CD4-positive, alpha-beta T cell (primary cell): ENCODE data around the gene LINC00237. TPM values are rescaled to one million over a fixed set of nuclear protein-coding genes. Genes with fewer than 3 reads are reported as not detected.

Experiments
- ATAC-seq: fragments of 200-7000 bp; cut with Tn5 transposase; one replicate; pipeline ENCODE4 v1.10.0; 2022; ENCODE audit warnings: mild to moderate bottlenecking; ENCODE audit not compliant: poor library complexity
- CTCF ChIA-PET: fragments of 350-600 bp; sonication (Branson Sonifier 250); formaldehyde crosslinking; loops from one replicate; lab custom pipeline; 2021; ENCODE audit warnings: antibody characterized with exemption, inconsistent platforms; lab: Charles Lee
- POLR2A ChIA-PET: fragments of 350-600 bp; sonication (Branson Sonifier 250); formaldehyde crosslinking; loops from one replicate; lab custom pipeline; 2021; ENCODE audit warnings: antibody characterized with exemption, inconsistent platforms; lab: Charles Lee
- DNase-seq, 14 experiments: peaks; one replicate each; pipeline ENCODE4 v3.0.0-alpha.2; 2013 to 2020; ENCODE audit warnings: mixed read lengths in 2 of 14
- H3K27ac ChIP-seq, 2 donors: one replicate each; pipeline versions ENCODE4 v1.5.1 to v1.7.0; 2013; ENCODE audit warnings: low read length in 2 of 2, low read depth in 1 of 2, mild to moderate bottlenecking in 1 of 2
- H3K27me3 ChIP-seq, 2 experiments: 1 replicate in 1 of 2; 2 replicates in 1 of 2; pipeline versions ENCODE4 v1.6.1 to v1.7.0; 2013; ENCODE audit warnings: low read length in 2 of 2, control low read depth in 1 of 2, mild to moderate bottlenecking in 1 of 2, moderate library complexity in 1 of 2; ENCODE audit not compliant: insufficient read depth in 2 of 2, control insufficient read depth in 1 of 2
- H3K36me3 ChIP-seq: one replicate; pipeline ENCODE4 v1.6.1; 2013; ENCODE audit warnings: low read length, control low read depth; ENCODE audit not compliant: insufficient read depth
- H3K4me1 ChIP-seq: one replicate; pipeline ENCODE4 v1.6.1; 2013; ENCODE audit warnings: low read length, control low read depth; ENCODE audit not compliant: insufficient read depth
- H3K4me3 ChIP-seq: one replicate; pipeline ENCODE4 v1.5.1; 2013; ENCODE audit warnings: mild to moderate bottlenecking, low read length, moderate library complexity
- H3K9me3 ChIP-seq, 2 experiments: 1 replicate in 1 of 2; 2 replicates in 1 of 2; pipeline versions ENCODE4 v1.6.1 to v1.7.0; 2013; ENCODE audit warnings: low read length in 2 of 2, mild to moderate bottlenecking in 2 of 2, control low read depth in 1 of 2, moderate library complexity in 1 of 2; ENCODE audit not compliant: control insufficient read depth in 1 of 2, insufficient read depth in 1 of 2
- H3K27ac Mint-ChIP-seq: one replicate; pipeline ENCODE4 v1.8.0; 2020; ENCODE audit warnings: mixed read lengths
- H3K27me3 Mint-ChIP-seq: one replicate; pipeline ENCODE4 v1.8.0; 2021; ENCODE audit warnings: mixed read lengths
- H3K36me3 Mint-ChIP-seq: one replicate; pipeline ENCODE4 v1.8.0; 2021; ENCODE audit warnings: low read depth, mixed read lengths
- H3K4me1 Mint-ChIP-seq: one replicate; pipeline ENCODE4 v1.8.0; 2021; ENCODE audit warnings: low read depth, mixed read lengths
- H3K4me3 Mint-ChIP-seq: one replicate; pipeline ENCODE4 v1.8.0; 2020; ENCODE audit warnings: mild to moderate bottlenecking, mixed read lengths
- H3K9me3 Mint-ChIP-seq: one replicate; pipeline ENCODE4 v1.8.0; 2020; ENCODE audit warnings: mixed read lengths
- CTCF ChIP-seq: fragments of 200-600 bp; IDR thresholded peaks from one replicate; pipeline ENCODE4 v1.8.0; 2022; ENCODE audit warnings: antibody characterized with exemption, mild to moderate bottlenecking
- intact Hi-C, 2 experiments: fragments of 100-400 bp; cut with DNase I in 1 of 2; cut with micrococcal nuclease in 1 of 2; formaldehyde crosslinking; loops; one replicate each; pipeline versions ENCODE4 v1.15.1 to v1.9.0; 2023 to 2025; cut with DNase I, micrococcal nuclease
- total RNA-seq, 174 experiments: library from RNA in 2 of 174; stranded (reverse) in 2 of 174; gene quantifications; one replicate each; pipeline ENCODE4 v1.2.3 and lab custom pipeline; 2021 to 2026

The LINC00237 gene
- total RNA-seq, 2 experiments from 2014 or later = not detected

GRCh38 chr20:21133404-21133803 is 27.2 kb upstream of the LINC00237 start:
- DNase-seq (no peak), ATAC-seq (no peak)
- peaks cover 5% of the 10 kb centered on the region for H3K4me1 Mint-ChIP-seq
- CTCF ChIA-PET = no interaction called here
- Histone ChIP-seq H3K27me3 (no peaks in the 10 kb centered on the region), H3K4me1 (no peaks in the 10 kb centered on the region), H3K36me3 (peaks cover 32% of the 10 kb centered on the region), H3K9me3 (no peaks in the 10 kb centered on the region), H3K27ac (no peak overlapping the region), H3K4me3 (no peak overlapping the region)
- no peak for TF ChIP-seq CTCF
- no peak overlapping the region for H3K27ac Mint-ChIP-seq
- no peaks in the 10 kb centered on the region for H3K27me3 Mint-ChIP-seq
- H3K4me3 Mint-ChIP-seq = no peak overlapping the region
- intact Hi-C loops = no loop called here
- peaks cover 81% of the 10 kb centered on the region for H3K36me3 Mint-ChIP-seq
- POLR2A ChIA-PET = no interaction called here
- no peaks in the 10 kb centered on the region for H3K9me3 Mint-ChIP-seq

- H3K9me3 Mint-ChIP-seq = no peaks in the 10 kb centered on the region
- ATAC-seq = no peak
- intact Hi-C loops = loop anchor here (5.0 to 10.0 kb wide), 2 partner anchors 415 to 1078 kb away; partner anchors contain the start of genes CFAP61 (in 1 of the 2), CRNKL1 (in 1 of the 2) and RALGAPA2 (in 1 of the 2)
- peaks cover 53% of the 10 kb centered on the region for H3K36me3 Mint-ChIP-seq
- H3K4me3 Mint-ChIP-seq = peak overlapping the region; percentile 30
- CTCF ChIA-PET = no interaction called here
- no peak overlapping the region for H3K27ac Mint-ChIP-seq
- H3K36me3 ChIP-seq = peaks cover 18% of the 10 kb centered on the region
- no peaks in the 10 kb centered on the region for H3K27me3 ChIP-seq
- H3K9me3 ChIP-seq = no peaks in the 10 kb centered on the region
- TF ChIP-seq CTCF = no peak
- peaks cover 26% of the 10 kb centered on the region for H3K4me1 Mint-ChIP-seq
- H3K27ac ChIP-seq = no peak overlapping the region
- DNase-seq = no peak
- no peak overlapping the region for H3K4me3 ChIP-seq
- POLR2A ChIA-PET = no interaction called here
- peaks cover 14% of the 10 kb centered on the region for H3K4me1 ChIP-seq
- no peaks in the 10 kb centered on the region for H3K27me3 Mint-ChIP-seq
These were observed 23.7 kb upstream of the LINC00237 start for GRCh38 chr20:21129861-21130260.

GRCh38 chr20:21127201-21127981 is 21.2 kb upstream of the LINC00237 start:
- no peak for ATAC-seq
- Mint-ChIP-seq H3K4me3 (peak overlapping the region; percentile 88), H3K9me3 (no peaks in the 10 kb centered on the region), H3K4me1 (peaks cover 32% of the 10 kb centered on the region), H3K27me3 (peaks cover 4% of the 10 kb centered on the region), H3K36me3 (peaks cover 29% of the 10 kb centered on the region), H3K27ac (peak overlapping the region; percentile 74)
- Histone ChIP-seq H3K27me3 (no peaks in the 10 kb centered on the region), H3K36me3 (peaks cover 7% of the 10 kb centered on the region), H3K27ac (no peak overlapping the region), H3K9me3 (no peaks in the 10 kb centered on the region), H3K4me1 (peaks cover 14% of the 10 kb centered on the region), H3K4me3 (no peak overlapping the region)
- ChIA-PET CTCF (no interaction called here), POLR2A (interaction anchor here (0.9 to 2.3 kb wide), 5 partner anchors 9 to 414 kb away, joined by 3 to 15 read pairs (median 4); no protein-coding TSS in a partner anchor)
- intact Hi-C loops = loop anchor here (2.0 to 10.0 kb wide), 3 partner anchors 175 to 1075 kb away; partner anchors contain the start of genes XRN2 (in 2 of the 2), CFAP61 (in 1 of the 2), CRNKL1 (in 1 of the 2) and RALGAPA2 (in 1 of the 2)
- no peak for TF ChIP-seq CTCF
- no peak for DNase-seq
